ENCODE data around the gene DISC1. TPM values are rescaled to one million over a fixed set of nuclear protein-coding genes. Genes with fewer than 3 reads are reported as not detected.

The DISC1 gene
- total and polyA plus RNA-seq, 2 experiments from 2014 or later = 2.1 to 6.5 TPM

DNA sequence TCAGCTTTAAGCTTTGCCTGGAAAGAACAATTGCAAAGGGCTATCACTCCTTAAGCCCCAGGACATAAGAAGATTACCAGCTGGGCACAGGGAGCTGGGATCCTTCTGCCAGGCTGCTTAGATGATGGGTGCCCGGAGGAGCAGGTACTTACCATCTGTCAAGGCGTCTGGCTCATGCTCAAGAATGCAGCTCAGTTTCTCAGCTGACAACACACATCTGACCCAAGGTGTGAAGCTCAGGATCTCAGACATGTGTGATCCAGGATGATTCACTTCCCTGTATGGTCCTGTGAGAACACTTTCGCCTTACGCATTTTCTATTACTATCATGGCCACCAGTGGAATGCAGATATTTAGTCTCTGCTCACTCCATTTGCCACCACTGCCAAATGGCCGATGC lies 14.7 kb upstream of the DISC1 start (continued):
- TF ChIP-seq, protein P1, sequence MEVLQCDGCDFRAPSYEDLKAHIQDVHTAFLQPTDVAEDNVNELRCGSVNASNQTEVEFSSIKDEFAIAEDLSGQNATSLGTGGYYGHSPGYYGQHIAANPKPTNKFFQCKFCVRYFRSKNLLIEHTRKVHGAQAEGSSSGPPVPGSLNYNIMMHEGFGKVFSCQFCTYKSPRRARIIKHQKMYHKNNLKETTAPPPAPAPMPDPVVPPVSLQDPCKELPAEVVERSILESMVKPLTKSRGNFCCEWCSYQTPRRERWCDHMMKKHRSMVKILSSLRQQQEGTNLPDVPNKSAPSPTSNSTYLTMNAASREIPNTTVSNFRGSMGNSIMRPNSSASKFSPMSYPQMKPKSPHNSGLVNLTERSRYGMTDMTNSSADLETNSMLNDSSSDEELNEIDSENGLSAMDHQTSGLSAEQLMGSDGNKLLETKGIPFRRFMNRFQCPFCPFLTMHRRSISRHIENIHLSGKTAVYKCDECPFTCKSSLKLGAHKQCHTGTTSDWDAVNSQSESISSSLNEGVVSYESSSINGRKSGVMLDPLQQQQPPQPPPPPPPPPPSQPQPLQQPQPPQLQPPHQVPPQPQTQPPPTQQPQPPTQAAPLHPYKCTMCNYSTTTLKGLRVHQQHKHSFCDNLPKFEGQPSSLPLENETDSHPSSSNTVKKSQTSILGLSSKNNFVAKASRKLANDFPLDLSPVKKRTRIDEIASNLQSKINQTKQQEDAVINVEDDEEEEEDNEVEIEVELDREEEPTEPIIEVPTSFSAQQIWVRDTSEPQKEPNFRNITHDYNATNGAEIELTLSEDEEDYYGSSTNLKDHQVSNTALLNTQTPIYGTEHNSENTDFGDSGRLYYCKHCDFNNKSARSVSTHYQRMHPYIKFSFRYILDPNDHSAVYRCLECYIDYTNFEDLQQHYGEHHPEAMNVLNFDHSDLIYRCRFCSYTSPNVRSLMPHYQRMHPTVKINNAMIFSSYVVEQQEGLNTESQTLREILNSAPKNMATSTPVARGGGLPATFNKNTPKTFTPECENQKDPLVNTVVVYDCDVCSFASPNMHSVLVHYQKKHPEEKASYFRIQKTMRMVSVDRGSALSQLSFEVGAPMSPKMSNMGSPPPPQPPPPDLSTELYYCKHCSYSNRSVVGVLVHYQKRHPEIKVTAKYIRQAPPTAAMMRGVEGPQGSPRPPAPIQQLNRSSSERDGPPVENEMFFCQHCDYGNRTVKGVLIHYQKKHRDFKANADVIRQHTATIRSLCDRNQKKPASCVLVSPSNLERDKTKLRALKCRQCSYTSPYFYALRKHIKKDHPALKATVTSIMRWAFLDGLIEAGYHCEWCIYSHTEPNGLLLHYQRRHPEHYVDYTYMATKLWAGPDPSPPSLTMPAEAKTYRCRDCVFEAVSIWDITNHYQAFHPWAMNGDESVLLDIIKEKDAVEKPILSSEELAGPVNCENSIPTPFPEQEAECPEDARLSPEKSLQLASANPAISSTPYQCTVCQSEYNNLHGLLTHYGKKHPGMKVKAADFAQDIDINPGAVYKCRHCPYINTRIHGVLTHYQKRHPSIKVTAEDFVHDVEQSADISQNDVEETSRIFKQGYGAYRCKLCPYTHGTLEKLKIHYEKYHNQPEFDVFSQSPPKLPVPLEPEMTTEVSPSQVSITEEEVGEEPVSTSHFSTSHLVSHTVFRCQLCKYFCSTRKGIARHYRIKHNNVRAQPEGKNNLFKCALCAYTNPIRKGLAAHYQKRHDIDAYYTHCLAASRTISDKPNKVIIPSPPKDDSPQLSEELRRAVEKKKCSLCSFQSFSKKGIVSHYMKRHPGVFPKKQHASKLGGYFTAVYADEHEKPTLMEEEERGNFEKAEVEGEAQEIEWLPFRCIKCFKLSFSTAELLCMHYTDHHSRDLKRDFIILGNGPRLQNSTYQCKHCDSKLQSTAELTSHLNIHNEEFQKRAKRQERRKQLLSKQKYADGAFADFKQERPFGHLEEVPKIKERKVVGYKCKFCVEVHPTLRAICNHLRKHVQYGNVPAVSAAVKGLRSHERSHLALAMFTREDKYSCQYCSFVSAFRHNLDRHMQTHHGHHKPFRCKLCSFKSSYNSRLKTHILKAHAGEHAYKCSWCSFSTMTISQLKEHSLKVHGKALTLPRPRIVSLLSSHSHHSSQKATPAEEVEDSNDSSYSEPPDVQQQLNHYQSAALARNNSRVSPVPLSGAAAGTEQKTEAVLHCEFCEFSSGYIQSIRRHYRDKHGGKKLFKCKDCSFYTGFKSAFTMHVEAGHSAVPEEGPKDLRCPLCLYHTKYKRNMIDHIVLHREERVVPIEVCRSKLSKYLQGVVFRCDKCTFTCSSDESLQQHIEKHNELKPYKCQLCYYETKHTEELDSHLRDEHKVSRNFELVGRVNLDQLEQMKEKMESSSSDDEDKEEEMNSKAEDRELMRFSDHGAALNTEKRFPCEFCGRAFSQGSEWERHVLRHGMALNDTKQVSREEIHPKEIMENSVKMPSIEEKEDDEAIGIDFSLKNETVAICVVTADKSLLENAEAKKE (CRISPR knock-in tag; IDR thresholded peaks at IDR 0.05) = no peak
- TF ChIP-seq, protein P2, sequence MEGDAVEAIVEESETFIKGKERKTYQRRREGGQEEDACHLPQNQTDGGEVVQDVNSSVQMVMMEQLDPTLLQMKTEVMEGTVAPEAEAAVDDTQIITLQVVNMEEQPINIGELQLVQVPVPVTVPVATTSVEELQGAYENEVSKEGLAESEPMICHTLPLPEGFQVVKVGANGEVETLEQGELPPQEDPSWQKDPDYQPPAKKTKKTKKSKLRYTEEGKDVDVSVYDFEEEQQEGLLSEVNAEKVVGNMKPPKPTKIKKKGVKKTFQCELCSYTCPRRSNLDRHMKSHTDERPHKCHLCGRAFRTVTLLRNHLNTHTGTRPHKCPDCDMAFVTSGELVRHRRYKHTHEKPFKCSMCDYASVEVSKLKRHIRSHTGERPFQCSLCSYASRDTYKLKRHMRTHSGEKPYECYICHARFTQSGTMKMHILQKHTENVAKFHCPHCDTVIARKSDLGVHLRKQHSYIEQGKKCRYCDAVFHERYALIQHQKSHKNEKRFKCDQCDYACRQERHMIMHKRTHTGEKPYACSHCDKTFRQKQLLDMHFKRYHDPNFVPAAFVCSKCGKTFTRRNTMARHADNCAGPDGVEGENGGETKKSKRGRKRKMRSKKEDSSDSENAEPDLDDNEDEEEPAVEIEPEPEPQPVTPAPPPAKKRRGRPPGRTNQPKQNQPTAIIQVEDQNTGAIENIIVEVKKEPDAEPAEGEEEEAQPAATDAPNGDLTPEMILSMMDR (conservative IDR thresholded peaks at IDR 0.05; ENCODE audit: low read depth in 2 of 2) = no peak
- TF ChIP-seq ZNF331 (CRISPR knock-in tag; IDR thresholded peaks at IDR 0.05; ENCODE audit: low read depth) = no peak

DNA sequence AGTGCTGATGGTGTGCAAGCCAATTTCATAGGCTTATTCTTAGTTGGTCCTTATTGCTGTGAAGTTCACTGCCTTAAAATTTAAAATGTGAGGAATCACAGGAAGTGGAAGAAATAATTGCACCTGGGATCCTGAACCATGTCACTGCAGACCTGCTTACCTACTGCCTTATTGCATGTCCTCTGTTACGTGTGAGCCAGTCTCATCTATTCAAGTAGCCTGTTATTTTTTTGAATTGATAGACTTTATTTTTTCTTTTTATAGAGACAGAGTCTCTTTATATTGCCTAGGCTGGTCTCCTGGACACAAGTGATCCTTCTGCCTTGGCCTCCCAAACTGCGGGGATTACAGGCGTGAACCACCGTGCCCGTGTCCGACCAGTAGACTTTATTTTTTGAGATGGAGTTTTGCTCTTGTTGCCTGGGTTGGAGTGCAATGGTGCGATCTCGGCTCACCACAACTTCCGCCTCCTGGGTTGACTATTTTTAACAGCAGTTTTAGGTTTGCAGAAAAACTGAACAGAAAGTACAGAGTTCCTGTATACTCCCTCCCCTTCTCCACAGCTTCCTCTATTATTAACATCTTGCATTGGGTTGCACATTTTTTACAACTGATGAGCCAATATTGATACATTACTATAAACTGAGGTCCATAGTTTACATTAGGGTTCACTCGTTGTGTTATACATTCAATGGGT lies 14.0 kb upstream of the DISC1 start:
- Mint-ChIP-seq H3K4me3 (no peak overlapping the region), H3K36me3 (ENCODE audit: low read depth) (no peaks in the 10 kb centered on the region), H3K27ac (no peak overlapping the region), H3K4me1 (no peaks in the 10 kb centered on the region), H3K9me3 (no peaks in the 10 kb centered on the region), H3K27me3 (ENCODE audit: insufficient read depth, low read depth, poor library complexity) (no peaks in the 10 kb centered on the region)
- Histone ChIP-seq H3F3A (replicated peaks; ENCODE audit: low read depth) (no peaks in the 10 kb centered on the region), H3K4me1 (ENCODE audit: insufficient read depth) (no peaks in the 10 kb centered on the region), H3K4me2 (no peak overlapping the region), H3K9me2 (ENCODE audit: insufficient read depth) (0 out of 2 replicates have a peak, but pooled peaks cover 7% of the 10 kb centered on the region), H3K79me2 (replicated peaks; ENCODE audit: insufficient read depth) (no peaks in the 10 kb centered on the region), H3K36me3 (ENCODE audit: insufficient read depth) (no peaks in the 10 kb centered on the region), H3K27me3 (ENCODE audit: insufficient read depth) (no peaks in the 10 kb centered on the region), H2AFZ (no peak overlapping the region), H3K27ac (ENCODE audit: low read depth) (no peak overlapping the region), H3K4me3 (no peak overlapping the region), H4K20me1 (replicated peaks; ENCODE audit: insufficient read depth) (no peaks in the 10 kb centered on the region)
- ATAC-seq = no peak
- no peak for DNase-seq (ENCODE audit: low spot score)
- no peak for TF ChIP-seq CREB1 (CRISPR knock-in tag; IDR thresholded peaks at IDR 0.05; ENCODE audit: low read depth)
- no peak for TF ChIP-seq ZNF331 (CRISPR knock-in tag; IDR thresholded peaks at IDR 0.05; ENCODE audit: low read depth)
- TF ChIP-seq ZNF114 (CRISPR knock-in tag; IDR thresholded peaks at IDR 0.05) = no peak
- no peak for TF ChIP-seq EZH2phosphoT487 (IDR thresholded peaks at IDR 0.05; ENCODE audit: unreplicated experiment)
- TF ChIP-seq, protein P3, sequence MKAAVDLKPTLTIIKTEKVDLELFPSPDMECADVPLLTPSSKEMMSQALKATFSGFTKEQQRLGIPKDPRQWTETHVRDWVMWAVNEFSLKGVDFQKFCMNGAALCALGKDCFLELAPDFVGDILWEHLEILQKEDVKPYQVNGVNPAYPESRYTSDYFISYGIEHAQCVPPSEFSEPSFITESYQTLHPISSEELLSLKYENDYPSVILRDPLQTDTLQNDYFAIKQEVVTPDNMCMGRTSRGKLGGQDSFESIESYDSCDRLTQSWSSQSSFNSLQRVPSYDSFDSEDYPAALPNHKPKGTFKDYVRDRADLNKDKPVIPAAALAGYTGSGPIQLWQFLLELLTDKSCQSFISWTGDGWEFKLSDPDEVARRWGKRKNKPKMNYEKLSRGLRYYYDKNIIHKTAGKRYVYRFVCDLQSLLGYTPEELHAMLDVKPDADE (IDR thresholded peaks at IDR 0.05) = no peak
- no peak for TF ChIP-seq EZH2 (IDR thresholded peaks at IDR 0.05; ENCODE audit: low read depth, unreplicated experiment)
- no peak for TF ChIP-seq POLR2AphosphoS5 (IDR thresholded peaks at IDR 0.05; ENCODE audit: low read depth)
